AG10803 (cell line): ENCODE measurements around the gene CES3.
A peak's percentile ranks its signal among the peaks of the same experiment; 100 is the strongest.

ENCODE experiments used
- DNase-seq: peaks from one replicate; pipeline ENCODE4 v3.0.0; 2010; ENCODE audit warnings: low read depth
- H3K4me3 ChIP-seq: 2 replicates; pipeline ENCODE4 v1.5.1; 2011; ENCODE audit warnings: mild to moderate bottlenecking, low read length, control low read depth
- CTCF ChIP-seq: conservative IDR thresholded peaks from 2 replicates; pipeline ENCODE4 v1.5.1; 2011; ENCODE audit warnings: mild to moderate bottlenecking, low read length, control low read depth, inconsistent platforms

CES3 gene

GRCh38 chr16:66947302-66948065, 13.6 kb upstream of the CES3 start:
- peak; percentile 82 for TF ChIP-seq CTCF
- DNase-seq = peak; percentile 79
- peak overlapping the region; percentile 66 for H3K4me3 ChIP-seq

DNA sequence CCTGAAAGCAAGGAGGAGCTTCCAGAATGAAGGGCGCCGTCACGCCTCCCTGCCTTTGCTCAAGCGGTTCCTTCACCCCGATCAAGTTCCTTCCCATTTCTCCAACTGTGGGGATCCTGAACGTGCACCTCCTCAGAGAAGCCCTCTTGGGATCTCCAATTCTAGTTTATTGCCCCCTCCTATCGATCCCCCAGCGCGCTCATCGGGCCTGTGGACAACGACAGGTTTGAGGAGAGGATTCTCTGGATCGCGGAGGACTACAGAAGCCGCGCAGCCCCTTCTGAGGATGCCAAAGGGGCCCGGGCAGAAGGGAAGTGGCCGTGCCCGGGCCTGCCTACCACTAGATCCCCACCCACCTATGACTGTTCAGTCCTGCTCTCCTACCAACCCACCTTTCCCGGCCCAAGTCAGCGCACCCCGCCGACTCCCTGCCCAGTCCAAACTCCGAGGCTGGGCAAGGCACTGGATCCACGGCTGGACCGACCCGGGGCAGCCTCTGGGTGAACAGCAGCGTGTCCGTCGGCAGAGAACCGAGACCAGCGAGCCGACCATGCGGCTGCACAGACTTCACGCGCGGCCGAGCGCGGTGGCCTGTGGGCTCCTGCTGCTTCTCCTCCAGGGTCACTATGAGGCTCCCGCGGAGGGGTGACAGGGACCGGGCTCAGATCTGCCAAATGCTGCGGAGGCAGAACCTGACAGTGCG, 12.8 kb upstream of the CES3 start:
- no peak for DNase-seq
- H3K4me3 ChIP-seq = peak overlapping the region; percentile 66

GRCh38 chr16:66948837-66949225, 12.2 kb upstream of the CES3 start:
- no peak for DNase-seq
- no peak overlapping the region; the same call in 1 of the 2 replicates for H3K4me3 ChIP-seq
- no peak for TF ChIP-seq CTCF

More for the DNA sequence above, 12.8 kb upstream of the CES3 start:
- no peak for TF ChIP-seq CTCF

DNA sequence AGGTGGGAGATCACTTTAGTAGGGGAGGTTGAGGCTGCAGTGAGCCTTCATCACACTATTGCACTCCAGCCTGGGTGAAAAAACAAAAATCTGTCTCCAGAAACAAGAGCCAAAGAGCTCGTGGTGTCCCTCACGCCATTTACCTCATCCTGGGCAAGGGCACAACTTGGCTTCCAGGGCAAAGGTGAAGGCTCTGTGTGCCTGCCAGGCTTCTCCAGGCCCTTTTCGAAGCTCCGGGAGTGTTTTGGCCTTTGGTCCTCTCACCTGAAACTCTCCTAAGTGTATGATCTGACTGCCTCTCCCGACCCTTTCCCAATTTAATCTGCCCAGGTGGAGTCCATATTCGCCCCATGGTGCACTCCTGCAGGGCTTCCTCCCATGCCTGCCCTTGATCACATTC, 11.6 kb upstream of the CES3 start:
- DNase-seq = no peak
- no peak for TF ChIP-seq CTCF
- H3K4me3 ChIP-seq = no peak overlapping the region

DNA sequence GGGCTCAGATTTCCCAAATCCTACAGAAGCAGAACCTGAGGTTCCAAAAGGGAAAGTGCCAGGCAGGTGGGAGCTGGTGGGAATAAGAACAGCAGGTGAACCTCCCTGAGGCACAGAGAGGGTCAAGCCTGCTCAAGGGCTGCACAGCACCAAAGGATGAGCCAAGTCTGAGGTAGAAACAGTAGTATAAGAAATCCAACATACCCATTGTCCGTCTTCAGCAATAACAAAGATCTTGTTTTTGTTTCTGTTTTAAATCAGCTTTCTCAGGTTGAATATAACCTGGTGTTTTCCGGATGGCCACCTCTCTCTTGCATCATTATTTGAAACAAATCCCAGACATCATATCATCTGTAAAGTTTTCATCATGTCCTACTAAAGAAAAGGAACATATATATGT, 10.6 kb upstream of the CES3 start:
- TF ChIP-seq CTCF = no peak
- no peak overlapping the region for H3K4me3 ChIP-seq
- DNase-seq = no peak

DNA sequence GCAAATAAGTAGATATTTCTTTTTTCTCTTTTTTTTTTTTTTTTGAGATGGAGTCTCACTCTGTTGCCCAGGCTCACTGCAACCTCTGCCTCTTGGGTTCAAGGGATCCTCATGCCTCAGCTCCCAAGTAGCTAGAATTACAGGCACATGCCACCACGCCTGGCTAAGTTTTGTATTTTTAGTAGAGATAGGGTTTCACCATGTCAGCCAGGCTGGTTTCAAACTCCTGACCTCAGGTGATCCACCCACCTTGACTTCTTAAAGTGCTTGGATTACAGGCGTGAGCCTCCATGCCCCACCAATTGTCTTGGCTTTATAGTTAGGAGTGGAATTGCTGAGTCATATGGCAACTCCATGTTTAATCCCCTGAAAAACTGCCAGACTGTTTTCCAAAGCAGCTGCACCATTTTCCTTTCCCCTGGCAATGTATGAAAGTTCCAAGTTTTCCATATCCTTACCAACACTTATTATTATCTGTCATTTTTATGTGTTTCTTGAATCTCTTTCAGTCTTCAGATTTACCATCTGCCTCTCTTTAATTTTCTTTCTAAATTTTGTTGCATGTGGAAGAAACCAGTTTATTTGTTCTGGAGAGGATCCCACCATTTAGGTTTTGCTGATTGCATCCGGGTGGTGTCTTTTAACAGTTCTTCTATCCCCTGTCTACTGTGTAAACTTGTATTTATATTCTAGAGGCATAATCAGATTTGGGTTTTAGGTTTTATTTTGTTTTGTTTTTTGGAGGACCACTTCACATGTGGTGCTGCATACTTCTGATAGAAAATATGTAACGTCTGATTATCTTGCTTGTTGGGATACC, 9.9 kb upstream of the CES3 start:
- no peak for TF ChIP-seq CTCF
- DNase-seq = no peak
- no peak overlapping the region for H3K4me3 ChIP-seq
